A549 (cell line): ENCODE results near the gene AMN. TPM values are rescaled to one million over a fixed set of nuclear protein-coding genes. Genes with fewer than 3 reads are reported as not detected.

Experiments
- ATAC-seq, 2 experiments: fragments of 200-7000 bp in 1 of 2; fragments of >200 bp in 1 of 2; cut with Nextera tagmentation in 1 of 2; cut with Tn5 transposase in 1 of 2; 3 replicates each; pipeline versions ENCODE4 v1.8.0 to v1.9.1; 2018 to 2020; ENCODE audit warnings: mild to moderate bottlenecking in 1 of 2, moderate library complexity in 1 of 2
- CTCF ChIA-PET: fragments of 300-600 bp; sonication (Branson Sonifier 250); formaldehyde crosslinking; extraction: SDS; loops from one replicate; lab custom pipeline; 2021; ENCODE audit warnings: antibody characterized with exemption, inconsistent platforms; lab: Yijun Ruan, JAX
- POLR2A ChIA-PET: fragments of 350-600 bp; formaldehyde crosslinking; extraction: SDS; loops from one replicate; lab custom pipeline; 2021; ENCODE audit warnings: antibody characterized with exemption, inconsistent platforms; lab: Yijun Ruan, JAX
- DNase-seq, 2 experiments: peaks; one replicate each; pipeline versions ENCODE4 v3.0.0 to v3.0.0-alpha.2; 2011 to 2016; ENCODE audit warnings: low read depth in 1 of 2, low spot score in 1 of 2
- FAIRE-seq: peaks from 2 replicates; lab custom pipeline; 2011; peaks lifted over from hg19 to GRCh38; lab: Jason Lieb, UNC
- H3K27ac ChIP-seq, 2 experiments: fragments of >200 bp; sonication (Bioruptor Twin); formaldehyde crosslinking; 3 replicates each; pipeline ENCODE4 v1.5.1; 2016 to 2017
- H3K4me1 ChIP-seq: fragments of >200 bp; sonication (Bioruptor Twin); formaldehyde crosslinking; 3 replicates; pipeline ENCODE4 v1.6.1; 2016
- H3K4me2 ChIP-seq: fragments of >200 bp; sonication (Bioruptor Twin); formaldehyde crosslinking; 3 replicates; pipeline ENCODE4 v1.6.1; 2016
- H3K4me3 ChIP-seq: fragments of >200 bp; sonication (Bioruptor Twin); formaldehyde crosslinking; 3 replicates; pipeline ENCODE4 v1.5.1; 2016
- H3K9me3 ChIP-seq: fragments of >200 bp; sonication (Bioruptor Twin); formaldehyde crosslinking; 3 replicates; pipeline ENCODE4 v1.6.1; 2016
- CBX8 ChIP-seq: fragments of 200-600 bp; sonication (generic); IDR thresholded peaks from 2 replicates; pipeline ENCODE4 v1.6.1; 2016
- CHD4 ChIP-seq: fragments of 200-600 bp; sonication (generic); IDR thresholded peaks from 2 replicates; pipeline ENCODE4 v1.6.1; 2016; ENCODE audit warnings: antibody characterized with exemption, mild to moderate bottlenecking, borderline replicate concordance
- E2F6 ChIP-seq: IDR thresholded peaks from 2 replicates; pipeline ENCODE4 v1.6.1; 2012; ENCODE audit warnings: low read depth, borderline replicate concordance
- EHMT2 ChIP-seq: fragments of 200-600 bp; sonication (generic); IDR thresholded peaks from 2 replicates; pipeline ENCODE4 v1.6.1; 2016; ENCODE audit warnings: antibody characterized with exemption, low read depth, mild to moderate bottlenecking, moderate library complexity
- HES2 ChIP-seq: fragments of >200 bp; sonication (Bioruptor Twin); formaldehyde crosslinking; IDR thresholded peaks from 2 replicates; pipeline ENCODE4 v1.6.1; 2016
- HEYL ChIP-seq: fragments of 250-450 bp; sonication (Bioruptor Pico); IDR thresholded peaks from 2 replicates; pipeline ENCODE4 v1.8.0; 2021; ENCODE audit warnings: mild to moderate bottlenecking, moderate library complexity
- JUN ChIP-seq, 2 experiments: fragments of >200 bp; sonication (Bioruptor Twin); formaldehyde crosslinking; IDR thresholded peaks; 2 replicates in 1 of 2; 3 replicates in 1 of 2; pipeline ENCODE4 v1.6.1; 2016 to 2017
- MAX ChIP-seq: IDR thresholded peaks from 2 replicates; pipeline ENCODE4 v1.6.1; 2012
- MAZ ChIP-seq: fragments of 150-350 bp; IDR thresholded peaks from 2 replicates; pipeline ENCODE4 v1.6.1; 2014; ENCODE audit warnings: antibody characterized with exemption, low read depth, low read length, borderline replicate concordance
- MYC ChIP-seq: IDR thresholded peaks from 2 replicates; pipeline ENCODE4 v1.6.1; 2012; ENCODE audit warnings: mild to moderate bottlenecking, inconsistent platforms, low read length, improper control_type of control experiment, borderline replicate concordance
- NFE2L2 ChIP-seq: fragments of 150-350 bp; conservative IDR thresholded peaks from 2 replicates; pipeline ENCODE4 v1.6.1; 2014; ENCODE audit warnings: low read length
- NR3C1 ChIP-seq: fragments of >200 bp; sonication (Bioruptor Twin); formaldehyde crosslinking; IDR thresholded peaks from 3 replicates; pipeline ENCODE4 v1.6.1; 2017
- PHF8 ChIP-seq: fragments of 200-600 bp; sonication (generic); IDR thresholded peaks from 2 replicates; pipeline ENCODE4 v1.6.1; 2016; ENCODE audit warnings: low read depth, mild to moderate bottlenecking, antibody characterized with exemption, moderate library complexity, borderline replicate concordance
- POLR2A ChIP-seq: IDR thresholded peaks from 2 replicates; pipeline ENCODE4 v1.6.1; 2012; ENCODE audit warnings: mild to moderate bottlenecking, low read length
- RAD21 ChIP-seq, 2 experiments: fragments of >200 bp in 1 of 2; sonication (Bioruptor Twin) in 1 of 2; formaldehyde crosslinking in 1 of 2; IDR thresholded peaks in 1 of 2; conservative IDR thresholded peaks in 1 of 2; 2 replicates in 1 of 2; 3 replicates in 1 of 2; pipeline ENCODE4 v1.6.1; 2012 to 2018; ENCODE audit warnings: inconsistent platforms in 1 of 2
- SMC3 ChIP-seq: fragments of >200 bp; sonication (Bioruptor Twin); formaldehyde crosslinking; IDR thresholded peaks from 3 replicates; pipeline ENCODE4 v1.6.1; 2018; ENCODE audit warnings: inconsistent platforms
- TP53 ChIP-seq: fragments of 250-450 bp; sonication (Bioruptor Pico); IDR thresholded peaks from 2 replicates; pipeline ENCODE4 v1.5.0; 2021; ENCODE audit warnings: mild to moderate bottlenecking, moderate library complexity
- ZFP36 ChIP-seq: fragments of 450-650 bp; IDR thresholded peaks from 2 replicates; pipeline ENCODE4 v1.6.1; 2014; ENCODE audit warnings: borderline replicate concordance; ENCODE audit not compliant: partially characterized antibody
- ZSCAN20 ChIP-seq: fragments of 250-450 bp; sonication (Bioruptor Pico); IDR thresholded peaks from 2 replicates; pipeline ENCODE4 v1.8.0; 2022; ENCODE audit warnings: mild to moderate bottlenecking, moderate library complexity
- WGBS: methylation state at CpG from one replicate; pipeline ENCODE4 v1.1.6; 2017; ENCODE audit errors: missing lambda C conversion rate; 5-methylcytosine and 5-hydroxymethylcytosine counted together
- polyA plus RNA-seq, 4 experiments: library from polyadenylated mRNA; depleted of rRNA in 3 of 4; stranded (reverse); fragments of >200 nt; fragmentation: RNase III in 1 of 4; extraction: RNeasy Plus Mini Kit Qiagen cat#74134 plus additional on column Dnase treatment in 1 of 4; gene quantifications; 2 replicates in 3 of 4; 3 replicates in 1 of 4; pipeline ENCODE4 v1.2.3, GENCODE V29; 2011 to 2017
- TF ChIP-seq, protein P1 (sequence below): fragments of 200-600 bp; sonication (generic); IDR thresholded peaks from 2 replicates; pipeline ENCODE4 v1.6.1; 2016; ENCODE audit warnings: antibody characterized with exemption, mild to moderate bottlenecking, moderate library complexity
- TF ChIP-seq, protein P2 (sequence below): fragments of 250-450 bp; sonication (Bioruptor Pico); IDR thresholded peaks from 2 replicates; pipeline ENCODE4 v1.5.0; 2020; ENCODE audit warnings: low read depth, mild to moderate bottlenecking, moderate library complexity
- TF ChIP-seq, protein P3 (sequence below): fragments of >200 bp; sonication (Bioruptor Twin); formaldehyde crosslinking; IDR thresholded peaks from 3 replicates; pipeline ENCODE4 v1.5.1; 2016
- TF ChIP-seq, protein P4 (sequence below): IDR thresholded peaks from 2 replicates; pipeline ENCODE4 v1.6.1; 2012

AMN gene
- polyA plus RNA-seq, 2 of the 4 experiments (the other 2 are of a cell fraction) = 0.25 to 0.58 TPM

- ChIA-PET CTCF (no interaction called here), POLR2A (no interaction called here)
- 91% methylated on average over 29 of the region's 29 CpGs for WGBS
- no peak overlapping the region for H3K4me3 ChIP-seq
- ATAC-seq = no peak
- no peak for TF ChIP-seq SMC3
- no peak for TF ChIP-seq RAD21 (conservative IDR thresholded peaks at IDR 0.05 in 1 of 2, IDR thresholded peaks at IDR 0.05 in 1 of 2)
- no peak for TF ChIP-seq CHD4
- no peaks in the 10 kb centered on the region for H3K9me3 ChIP-seq
- H3K27ac ChIP-seq = no peak overlapping the region
- no peak for DNase-seq
- no peak overlapping the region for H3K4me2 ChIP-seq
- 0 out of 3 replicates have a peak, but pooled peaks cover 8% of the 10 kb centered on the region for H3K4me1 ChIP-seq
- FAIRE-seq = no peak
Observed at GRCh38 chr14:102945346-102946130, 23.1 kb downstream of the AMN start.

GRCh38 chr14:102947321-102948103 is 25.0 kb downstream of the AMN start:
- no peaks in the 10 kb centered on the region for H3K9me3 ChIP-seq
- 82% methylated on average over 24 of the region's 27 CpGs for WGBS
- DNase-seq = no peak
- CTCF ChIA-PET = interaction anchor here (1.2 kb wide), 1 partner anchor 33 kb away, joined by 3 read pairs; no protein-coding TSS in a partner anchor
- no peak for ATAC-seq
- no peak overlapping the region for H3K4me3 ChIP-seq
- H3K4me1 ChIP-seq = 0 out of 3 replicates have a peak, but pooled peaks cover 8% of the 10 kb centered on the region
- no peak for TF ChIP-seq MAZ
- TF ChIP-seq ZSCAN20 (CRISPR knock-in tag) = no peak
- TF ChIP-seq MYC = no peak
- TF ChIP-seq HES2 = no peak
- TF ChIP-seq MAX = no peak
- TF ChIP-seq, protein P1, sequence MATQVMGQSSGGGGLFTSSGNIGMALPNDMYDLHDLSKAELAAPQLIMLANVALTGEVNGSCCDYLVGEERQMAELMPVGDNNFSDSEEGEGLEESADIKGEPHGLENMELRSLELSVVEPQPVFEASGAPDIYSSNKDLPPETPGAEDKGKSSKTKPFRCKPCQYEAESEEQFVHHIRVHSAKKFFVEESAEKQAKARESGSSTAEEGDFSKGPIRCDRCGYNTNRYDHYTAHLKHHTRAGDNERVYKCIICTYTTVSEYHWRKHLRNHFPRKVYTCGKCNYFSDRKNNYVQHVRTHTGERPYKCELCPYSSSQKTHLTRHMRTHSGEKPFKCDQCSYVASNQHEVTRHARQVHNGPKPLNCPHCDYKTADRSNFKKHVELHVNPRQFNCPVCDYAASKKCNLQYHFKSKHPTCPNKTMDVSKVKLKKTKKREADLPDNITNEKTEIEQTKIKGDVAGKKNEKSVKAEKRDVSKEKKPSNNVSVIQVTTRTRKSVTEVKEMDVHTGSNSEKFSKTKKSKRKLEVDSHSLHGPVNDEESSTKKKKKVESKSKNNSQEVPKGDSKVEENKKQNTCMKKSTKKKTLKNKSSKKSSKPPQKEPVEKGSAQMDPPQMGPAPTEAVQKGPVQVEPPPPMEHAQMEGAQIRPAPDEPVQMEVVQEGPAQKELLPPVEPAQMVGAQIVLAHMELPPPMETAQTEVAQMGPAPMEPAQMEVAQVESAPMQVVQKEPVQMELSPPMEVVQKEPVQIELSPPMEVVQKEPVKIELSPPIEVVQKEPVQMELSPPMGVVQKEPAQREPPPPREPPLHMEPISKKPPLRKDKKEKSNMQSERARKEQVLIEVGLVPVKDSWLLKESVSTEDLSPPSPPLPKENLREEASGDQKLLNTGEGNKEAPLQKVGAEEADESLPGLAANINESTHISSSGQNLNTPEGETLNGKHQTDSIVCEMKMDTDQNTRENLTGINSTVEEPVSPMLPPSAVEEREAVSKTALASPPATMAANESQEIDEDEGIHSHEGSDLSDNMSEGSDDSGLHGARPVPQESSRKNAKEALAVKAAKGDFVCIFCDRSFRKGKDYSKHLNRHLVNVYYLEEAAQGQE = no peak
- TF ChIP-seq POLR2A = no peak
- no peak for TF ChIP-seq JUN (IDR thresholded peaks at IDR 0.05)
- TF ChIP-seq NFE2L2 = no peak
- no peak for TF ChIP-seq TP53
- TF ChIP-seq EHMT2 = no peak
- TF ChIP-seq E2F6 = no peak
- no peak overlapping the region for H3K27ac ChIP-seq
- FAIRE-seq = no peak
- H3K4me2 ChIP-seq = no peak overlapping the region
- POLR2A ChIA-PET = no interaction called here

DNA sequence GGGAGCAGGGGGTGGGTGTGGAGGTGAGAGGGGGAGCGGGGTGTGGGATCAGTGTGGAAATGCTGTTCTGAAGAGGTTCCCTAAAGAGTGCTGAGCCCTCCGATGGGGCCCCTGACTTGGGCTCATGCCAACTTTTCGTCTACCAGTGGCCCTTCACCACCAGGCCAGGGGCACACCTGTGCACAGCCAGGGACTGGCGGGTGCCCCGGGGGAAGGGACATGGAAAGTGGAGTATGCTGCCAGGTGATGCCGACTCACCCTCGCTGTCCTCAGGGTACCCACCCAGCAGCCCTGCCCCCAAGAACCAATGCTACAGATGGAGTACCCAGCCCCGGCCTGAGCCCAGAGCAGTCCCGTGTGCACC is 26.2 kb downstream of the AMN start:
- Histone ChIP-seq H3K4me1 (0 out of 3 replicates have a peak, but pooled peaks cover 8% of the 10 kb centered on the region), H3K4me2 (no peak overlapping the region), H3K9me3 (no peaks in the 10 kb centered on the region), H3K4me3 (no peak overlapping the region), H3K27ac (peak overlapping the region in 1 of 2 experiments; percentile 36; a peak in 2 of 6 replicates)
- ATAC-seq (peak in 1 of 2 experiments; percentile 9; a peak in 2 of 6 replicates), FAIRE-seq (no peak), DNase-seq (no peak)
- CTCF ChIA-PET = no interaction called here
- 77% methylated on average over 8 of the region's 9 CpGs for WGBS
- POLR2A ChIA-PET = no interaction called here
- TF ChIP-seq, protein P2, sequence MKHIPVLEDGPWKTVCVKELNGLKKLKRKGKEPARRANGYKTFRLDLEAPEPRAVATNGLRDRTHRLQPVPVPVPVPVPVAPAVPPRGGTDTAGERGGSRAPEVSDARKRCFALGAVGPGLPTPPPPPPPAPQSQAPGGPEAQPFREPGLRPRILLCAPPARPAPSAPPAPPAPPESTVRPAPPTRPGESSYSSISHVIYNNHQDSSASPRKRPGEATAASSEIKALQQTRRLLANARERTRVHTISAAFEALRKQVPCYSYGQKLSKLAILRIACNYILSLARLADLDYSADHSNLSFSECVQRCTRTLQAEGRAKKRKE (CRISPR knock-in tag) = no peak
- TF ChIP-seq, protein P3, sequence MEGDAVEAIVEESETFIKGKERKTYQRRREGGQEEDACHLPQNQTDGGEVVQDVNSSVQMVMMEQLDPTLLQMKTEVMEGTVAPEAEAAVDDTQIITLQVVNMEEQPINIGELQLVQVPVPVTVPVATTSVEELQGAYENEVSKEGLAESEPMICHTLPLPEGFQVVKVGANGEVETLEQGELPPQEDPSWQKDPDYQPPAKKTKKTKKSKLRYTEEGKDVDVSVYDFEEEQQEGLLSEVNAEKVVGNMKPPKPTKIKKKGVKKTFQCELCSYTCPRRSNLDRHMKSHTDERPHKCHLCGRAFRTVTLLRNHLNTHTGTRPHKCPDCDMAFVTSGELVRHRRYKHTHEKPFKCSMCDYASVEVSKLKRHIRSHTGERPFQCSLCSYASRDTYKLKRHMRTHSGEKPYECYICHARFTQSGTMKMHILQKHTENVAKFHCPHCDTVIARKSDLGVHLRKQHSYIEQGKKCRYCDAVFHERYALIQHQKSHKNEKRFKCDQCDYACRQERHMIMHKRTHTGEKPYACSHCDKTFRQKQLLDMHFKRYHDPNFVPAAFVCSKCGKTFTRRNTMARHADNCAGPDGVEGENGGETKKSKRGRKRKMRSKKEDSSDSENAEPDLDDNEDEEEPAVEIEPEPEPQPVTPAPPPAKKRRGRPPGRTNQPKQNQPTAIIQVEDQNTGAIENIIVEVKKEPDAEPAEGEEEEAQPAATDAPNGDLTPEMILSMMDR = no peak
- no peak for TF ChIP-seq PHF8
- TF ChIP-seq TP53 = no peak
- TF ChIP-seq, protein P4, sequence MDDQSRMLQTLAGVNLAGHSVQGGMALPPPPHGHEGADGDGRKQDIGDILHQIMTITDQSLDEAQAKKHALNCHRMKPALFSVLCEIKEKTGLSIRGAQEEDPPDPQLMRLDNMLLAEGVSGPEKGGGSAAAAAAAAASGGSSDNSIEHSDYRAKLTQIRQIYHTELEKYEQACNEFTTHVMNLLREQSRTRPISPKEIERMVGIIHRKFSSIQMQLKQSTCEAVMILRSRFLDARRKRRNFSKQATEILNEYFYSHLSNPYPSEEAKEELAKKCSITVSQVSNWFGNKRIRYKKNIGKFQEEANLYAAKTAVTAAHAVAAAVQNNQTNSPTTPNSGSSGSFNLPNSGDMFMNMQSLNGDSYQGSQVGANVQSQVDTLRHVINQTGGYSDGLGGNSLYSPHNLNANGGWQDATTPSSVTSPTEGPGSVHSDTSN = no peak
- no peak for TF ChIP-seq CBX8
- no peak for TF ChIP-seq CHD4
- TF ChIP-seq HEYL (CRISPR knock-in tag) = no peak
- TF ChIP-seq NR3C1 = no peak
- TF ChIP-seq ZFP36 = no peak
